Stimulated activated CD4-positive, alpha-beta T cell treated with anti-CD3 and anti-CD28 coated beads, Interleukin-4, amount 100 ng/mL, for 48 hours (primary cell): ENCODE measurements around the gene SLC35F3.
A peak's percentile ranks its signal among the peaks of the same experiment; 100 is the strongest.

Experiments used
- DNase-seq, 2 donors: peaks; one replicate each; pipeline ENCODE4 v3.0.0-alpha.2; 2020; ENCODE audit warnings: low read depth in 2 of 2

Gene SLC35F3

DNA sequence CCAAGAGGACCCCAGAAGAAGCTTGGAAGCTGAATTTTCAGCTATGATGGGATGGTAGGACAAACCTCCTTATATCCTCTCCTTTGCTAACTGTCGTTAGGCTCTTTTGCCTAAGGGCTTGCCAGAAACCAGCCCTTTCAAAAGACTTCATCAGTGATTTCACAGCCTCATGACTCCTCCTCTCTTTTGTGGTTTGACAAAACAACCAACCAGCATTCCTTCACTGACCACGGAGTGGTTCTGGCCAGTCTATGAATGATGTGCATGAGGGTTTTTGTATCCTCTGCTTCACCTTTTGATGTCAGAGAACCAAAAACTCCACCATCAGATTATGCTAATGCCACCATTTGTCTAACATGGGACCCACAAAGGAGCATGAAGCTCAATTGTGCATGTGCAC is 351.9 kb downstream of the SLC35F3 start:
- no peak for DNase-seq

DNA sequence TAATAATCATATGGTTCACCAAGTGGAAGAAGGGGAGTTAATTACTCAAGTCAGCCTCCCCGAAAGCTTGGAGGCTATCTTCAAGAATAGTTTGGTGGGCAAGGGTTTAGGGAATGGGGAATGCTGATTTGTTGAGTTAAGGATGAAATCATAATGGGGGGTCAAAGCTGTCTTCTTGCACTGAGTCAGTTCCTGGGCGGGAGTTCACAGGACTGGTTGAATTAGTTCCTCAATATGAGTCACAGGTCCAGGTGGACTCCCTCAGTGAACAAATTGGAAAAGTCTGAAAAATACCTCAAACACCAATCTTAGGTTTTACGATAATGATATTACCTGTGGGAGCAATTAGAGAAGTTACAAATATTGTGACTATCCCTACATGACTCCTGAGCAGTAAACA is 353.6 kb downstream of the SLC35F3 start:
- no peak for DNase-seq

DNA sequence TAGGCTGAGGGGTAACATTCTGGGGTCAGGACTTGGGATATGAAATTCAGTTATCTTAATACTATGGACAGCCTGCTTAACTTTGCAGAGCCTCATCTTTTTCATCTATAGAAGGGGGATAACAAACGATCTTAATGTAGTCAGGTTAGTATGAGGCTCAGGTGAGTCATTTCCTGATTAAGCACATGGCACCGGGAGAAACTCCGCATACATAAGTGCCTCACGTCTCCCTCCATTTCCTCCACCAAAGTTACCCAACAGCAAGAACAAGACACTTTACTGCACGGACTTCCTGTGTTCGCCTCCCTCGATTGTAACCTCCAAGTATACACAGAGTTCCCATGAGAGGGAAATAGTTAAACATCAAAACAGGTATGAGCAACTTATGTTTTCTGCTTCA is 356.1 kb downstream of the SLC35F3 start:
- peak; percentile 2 to 16 for DNase-seq

DNA sequence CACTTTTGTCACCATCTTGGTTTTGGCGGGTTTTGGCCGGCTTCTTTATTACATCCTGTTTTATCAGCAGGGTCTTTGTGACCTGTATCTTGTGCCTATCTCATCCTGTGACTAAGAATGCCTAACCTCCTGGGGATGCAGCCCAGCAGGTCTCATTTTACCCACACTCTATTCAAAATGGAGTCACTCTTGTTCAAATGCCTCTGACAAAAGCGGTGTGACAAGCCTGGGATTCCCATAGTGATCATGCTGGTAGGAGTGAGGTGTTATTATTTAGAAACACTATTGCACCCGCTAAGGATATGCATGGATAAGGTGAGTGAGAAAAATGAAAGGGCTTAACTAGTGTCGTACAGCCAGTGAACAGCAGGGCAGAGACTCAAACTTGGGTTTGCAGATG is 357.1 kb downstream of the SLC35F3 start:
- no peak for DNase-seq

DNA sequence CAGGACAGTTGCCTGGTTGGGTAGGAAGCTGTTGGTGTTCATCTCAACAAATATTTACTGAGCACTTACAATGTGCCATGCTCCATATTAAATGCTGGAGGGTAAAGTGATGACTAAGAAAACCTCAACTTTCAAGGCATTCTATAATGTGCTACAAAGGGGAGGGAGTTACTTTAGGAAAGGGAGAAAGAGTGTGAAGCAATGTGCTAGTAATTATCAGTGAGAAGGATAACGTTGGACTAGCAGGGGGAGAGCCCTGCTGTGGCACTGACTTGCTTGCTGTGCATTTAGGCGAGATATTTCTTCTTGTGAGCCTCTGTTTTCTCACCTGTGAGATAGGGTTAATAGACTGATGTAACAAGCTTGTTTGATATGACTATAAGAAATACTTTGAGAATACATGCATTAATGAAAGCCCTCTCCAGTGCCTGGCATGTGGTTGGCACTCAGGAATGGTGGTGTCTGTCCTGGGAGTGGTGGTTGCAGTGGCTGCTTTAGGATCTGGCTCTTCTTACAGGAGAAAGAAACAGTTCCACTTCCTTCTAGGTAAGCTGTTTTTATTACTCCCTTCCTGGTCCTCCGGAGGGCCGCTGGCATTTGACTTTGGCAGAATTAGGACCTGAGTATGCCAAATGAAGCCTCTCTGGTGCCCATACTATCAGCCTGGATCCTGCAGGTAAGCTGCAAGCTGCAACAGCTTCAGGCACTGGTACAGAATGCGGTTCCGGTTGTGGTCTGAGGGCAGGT is 357.7 kb downstream of the SLC35F3 start:
- DNase-seq, result no peak

DNA sequence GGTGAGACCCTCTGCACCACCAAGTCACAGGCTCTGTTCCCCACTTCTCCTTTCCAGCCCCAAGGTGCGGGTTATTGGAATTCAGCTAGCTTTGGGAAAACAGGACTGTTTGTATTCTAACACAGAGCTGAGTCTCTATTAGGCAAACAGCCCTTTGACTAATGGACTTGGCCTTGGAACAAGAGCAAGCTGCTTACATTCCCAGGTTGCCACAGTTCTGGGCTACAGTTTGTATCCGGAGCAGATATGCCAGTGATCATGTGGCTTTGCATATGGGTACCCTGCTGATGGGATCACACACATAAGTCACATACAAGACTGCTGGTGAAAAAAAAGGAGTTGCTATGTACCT is 358.3 kb downstream of the SLC35F3 start:
- DNase-seq, result no peak

DNA sequence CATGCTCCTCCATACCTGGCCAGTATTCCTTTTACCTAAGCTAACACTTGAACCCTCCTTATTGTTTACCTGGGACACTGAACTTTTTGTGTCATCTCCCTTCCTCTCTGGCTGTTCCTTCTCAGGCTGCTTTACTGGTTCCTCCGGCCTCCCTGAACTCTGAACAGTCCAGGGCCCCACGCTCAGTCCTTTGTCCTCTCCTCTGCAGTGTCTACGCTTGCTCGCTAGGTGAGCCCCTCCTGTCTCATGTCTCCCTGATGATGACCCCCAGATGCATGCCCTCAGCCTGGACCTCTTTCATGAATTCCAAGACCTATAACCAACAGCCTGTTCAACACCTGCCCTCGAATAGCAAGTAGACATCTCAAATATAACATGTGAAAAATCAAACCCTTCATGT is 360.4 kb downstream of the SLC35F3 start:
- no peak for DNase-seq

DNA sequence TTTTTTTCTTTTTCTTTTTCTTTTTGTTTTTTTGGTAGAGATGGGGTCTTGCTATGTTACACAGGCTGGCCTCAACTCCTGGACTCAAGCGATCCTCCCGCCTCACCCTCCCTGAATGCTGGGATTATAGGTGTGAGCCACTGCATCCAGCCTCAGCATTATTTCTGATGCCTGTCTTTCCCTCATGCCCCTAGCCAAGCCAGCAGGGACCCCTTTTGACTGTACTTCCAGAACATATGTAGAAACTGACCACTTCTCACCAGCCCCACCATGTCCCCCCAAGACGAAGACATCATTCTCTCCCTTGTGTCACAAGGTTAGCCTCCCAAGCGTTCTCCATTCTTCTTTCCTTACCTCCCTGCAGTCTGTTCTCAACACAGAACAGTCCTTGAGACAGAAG is 360.8 kb downstream of the SLC35F3 start:
- no peak for DNase-seq

DNA sequence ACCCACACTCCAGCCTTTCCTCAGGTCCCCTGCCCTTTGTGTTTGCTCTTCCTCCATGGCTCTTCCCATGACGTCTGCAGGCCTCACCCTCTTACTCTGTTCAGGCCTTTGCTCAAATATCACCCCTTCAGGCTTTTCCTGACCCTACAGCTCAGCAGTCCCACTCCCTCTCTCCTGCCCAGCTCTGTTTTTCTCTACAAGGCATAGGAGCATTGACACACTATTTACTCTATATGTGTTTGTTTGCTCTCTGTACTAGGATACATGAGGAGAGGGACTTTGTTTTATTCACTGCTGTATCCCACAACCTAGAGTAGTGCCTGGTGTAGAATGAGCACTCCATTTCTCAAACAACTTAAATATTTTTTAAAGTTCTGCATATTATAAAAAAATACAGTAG is 361.4 kb downstream of the SLC35F3 start:
- no peak for DNase-seq

DNA sequence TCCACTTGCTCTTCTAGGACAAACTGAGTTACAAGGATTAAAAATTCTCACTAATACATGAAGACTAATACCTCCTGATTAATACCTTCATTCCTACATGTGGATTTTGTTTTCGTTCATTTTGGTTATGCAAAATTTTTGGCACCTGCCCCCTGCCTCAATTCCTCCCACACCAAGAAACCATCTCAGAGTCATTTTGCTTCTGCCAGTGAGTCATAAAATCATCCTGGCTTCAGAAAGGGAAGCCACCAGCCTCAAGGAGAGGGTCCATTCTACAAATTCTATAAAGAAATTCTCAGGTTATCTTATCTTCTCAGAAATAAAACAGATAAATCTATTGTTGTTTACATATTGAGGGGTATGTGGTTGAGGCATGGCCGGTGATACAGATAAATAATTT is 365.6 kb downstream of the SLC35F3 start:
- no peak for DNase-seq

DNA sequence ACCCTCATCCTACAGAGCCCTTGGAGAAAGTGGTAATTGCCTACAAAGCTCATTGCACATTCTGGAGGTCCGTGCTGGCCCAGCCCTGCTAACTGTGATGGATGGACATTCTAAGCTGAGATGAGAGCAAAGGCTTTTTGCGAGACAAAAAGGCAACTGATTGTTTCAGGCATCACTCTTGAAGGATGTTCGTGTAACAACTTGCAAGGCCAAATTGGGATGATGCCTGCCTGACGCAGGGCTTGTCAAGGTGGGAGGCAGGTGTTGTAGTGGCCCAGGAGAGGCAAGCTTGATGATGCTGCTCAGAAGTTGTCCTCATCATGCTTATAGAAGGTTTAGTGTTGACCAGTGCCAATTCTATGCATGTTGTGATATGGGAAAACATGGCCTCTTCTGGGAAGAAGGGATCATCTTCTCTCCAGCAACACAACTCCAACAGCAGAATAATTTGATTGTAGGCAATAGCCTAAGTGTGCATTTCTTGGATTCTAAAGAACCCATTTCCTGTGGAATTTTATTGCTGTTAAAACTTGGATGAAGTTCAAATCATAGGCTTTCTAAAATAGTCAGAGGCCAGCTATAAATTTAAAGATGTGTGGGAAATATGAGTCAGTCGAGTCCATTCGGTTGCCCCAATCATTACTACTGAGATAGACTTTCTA is 366.2 kb downstream of the SLC35F3 start:
- no peak for DNase-seq

DNA sequence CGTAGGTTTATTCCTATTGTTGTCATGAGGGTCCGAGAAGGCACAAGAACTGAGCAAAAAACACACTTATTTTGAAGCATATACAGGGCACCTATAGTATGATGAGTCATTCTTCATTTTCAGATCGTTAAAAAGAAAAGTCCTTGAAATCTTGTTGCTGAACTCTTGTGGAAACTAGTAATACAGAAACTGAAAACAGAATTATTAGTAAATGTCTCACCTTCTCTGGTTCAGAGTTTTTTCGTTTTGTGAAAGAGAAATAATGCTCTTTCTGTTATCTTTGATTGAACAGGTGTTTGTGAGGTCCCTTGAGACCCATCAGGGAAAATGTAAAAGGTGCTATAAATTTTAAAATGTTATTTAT is 366.7 kb downstream of the SLC35F3 start:
- DNase-seq, result no peak

DNA sequence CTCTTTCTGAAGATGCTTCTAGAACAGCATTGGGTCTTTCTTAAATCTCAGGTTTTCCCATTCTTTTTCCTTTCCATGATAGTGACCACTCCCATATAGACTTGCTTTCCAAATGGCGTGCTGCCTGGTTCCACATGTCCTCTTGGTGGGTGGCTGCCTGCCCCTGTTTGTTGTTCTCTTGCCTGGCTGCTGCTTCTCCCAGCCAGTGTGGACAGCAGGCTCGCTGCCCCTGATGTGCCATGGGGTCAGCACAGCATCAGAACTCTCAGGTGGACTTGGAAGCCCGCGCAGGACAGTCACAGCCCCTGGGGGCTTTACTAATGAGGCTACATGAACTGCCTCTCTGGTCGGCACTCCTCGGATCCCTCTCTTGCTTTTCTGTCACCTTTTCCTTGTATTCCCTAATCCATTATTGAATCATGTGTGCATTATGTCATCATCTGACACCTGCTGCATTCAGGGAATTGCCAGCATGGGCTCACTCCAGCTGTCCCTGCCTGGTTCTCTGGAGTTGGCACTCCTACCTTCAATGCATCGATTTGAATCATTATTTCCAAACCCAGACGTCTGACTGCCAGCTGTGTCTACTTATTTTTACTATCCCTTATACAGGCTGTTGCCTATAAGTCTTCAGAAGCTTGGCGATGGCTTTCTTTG is 368.3 kb downstream of the SLC35F3 start:
- DNase-seq, result no peak

DNA sequence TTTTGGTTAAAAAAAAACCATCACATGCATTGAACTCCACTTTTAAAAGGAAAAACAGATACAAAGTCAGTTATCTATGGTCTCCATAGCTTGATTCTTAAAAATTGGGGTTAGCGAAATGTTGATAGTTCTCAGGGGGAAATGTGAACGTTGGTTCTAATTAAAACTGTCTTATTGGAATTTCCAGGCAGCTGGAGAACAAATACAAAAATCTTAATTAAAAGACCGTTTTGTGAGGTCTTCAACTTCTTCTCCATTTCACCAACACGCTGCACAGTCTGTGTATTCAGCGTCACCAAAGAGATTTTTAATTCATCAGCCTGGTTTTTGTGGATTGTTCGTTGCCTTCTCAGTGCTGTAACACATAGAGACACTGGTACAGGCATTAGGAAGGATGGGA is 369.5 kb downstream of the SLC35F3 start:
- DNase-seq, result no peak

DNA sequence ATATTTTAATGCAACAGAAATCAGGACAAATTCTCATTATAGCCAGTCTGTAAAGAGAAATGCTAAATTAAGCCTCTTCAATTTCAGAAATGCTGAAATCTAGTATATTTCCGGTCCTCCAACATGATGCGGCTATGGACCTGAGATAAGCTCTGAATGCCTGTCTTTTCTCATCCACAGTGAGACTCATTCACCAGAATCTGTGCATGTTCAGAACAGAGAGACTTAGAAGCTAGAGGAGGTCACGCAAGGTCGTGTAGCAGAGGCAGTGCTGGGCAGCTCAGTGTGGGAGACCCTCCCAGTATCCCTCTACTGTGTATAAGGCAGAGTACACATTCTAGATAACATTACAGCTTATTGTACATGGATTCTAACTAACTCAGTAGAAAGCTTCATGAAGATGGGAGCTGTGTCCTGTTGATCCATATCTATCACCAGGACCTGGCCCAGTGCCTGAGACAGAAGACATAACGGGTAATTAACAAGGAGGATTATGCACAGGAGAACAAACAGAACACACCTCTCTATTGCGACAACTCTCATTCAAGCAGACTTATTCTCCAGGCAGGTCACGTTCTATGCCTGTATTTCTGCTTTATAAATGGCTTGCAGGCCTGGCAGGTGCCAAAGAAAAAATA is 371.8 kb downstream of the SLC35F3 start:
- DNase-seq, result no peak

DNA sequence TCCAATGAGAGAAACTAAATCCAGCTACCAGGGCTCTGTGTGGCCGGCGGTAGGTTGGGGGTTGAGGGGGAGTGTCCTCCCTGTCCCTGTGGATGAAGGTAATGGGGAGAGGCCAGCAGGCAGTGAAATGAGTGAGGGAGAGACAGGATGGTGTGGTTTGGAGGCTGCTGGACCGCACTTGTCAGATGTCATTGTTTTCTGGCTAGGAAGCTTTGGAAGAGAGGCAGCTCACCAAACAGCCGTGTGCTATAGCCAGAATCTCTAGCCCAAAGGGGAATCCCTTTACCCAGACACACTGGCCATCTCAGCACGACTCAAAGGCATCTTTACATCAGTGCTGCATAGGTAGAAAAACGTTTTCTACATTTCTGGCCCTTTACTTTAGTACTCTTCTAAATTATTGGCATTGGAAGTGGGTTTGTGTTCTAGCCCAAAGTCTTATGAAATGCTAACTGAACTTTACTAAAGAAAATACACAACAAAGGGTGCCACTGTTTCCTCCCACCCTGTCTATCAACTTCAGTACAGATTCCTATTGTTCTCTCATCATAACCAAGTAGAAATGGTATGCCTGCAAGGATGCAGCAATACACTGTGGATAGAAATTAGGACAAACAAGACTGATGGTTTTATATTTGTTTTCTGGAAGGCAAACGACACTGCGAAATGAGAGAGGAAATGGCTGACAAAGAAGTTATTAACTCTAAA is 372.8 kb downstream of the SLC35F3 start:
- DNase-seq, result no peak

DNA sequence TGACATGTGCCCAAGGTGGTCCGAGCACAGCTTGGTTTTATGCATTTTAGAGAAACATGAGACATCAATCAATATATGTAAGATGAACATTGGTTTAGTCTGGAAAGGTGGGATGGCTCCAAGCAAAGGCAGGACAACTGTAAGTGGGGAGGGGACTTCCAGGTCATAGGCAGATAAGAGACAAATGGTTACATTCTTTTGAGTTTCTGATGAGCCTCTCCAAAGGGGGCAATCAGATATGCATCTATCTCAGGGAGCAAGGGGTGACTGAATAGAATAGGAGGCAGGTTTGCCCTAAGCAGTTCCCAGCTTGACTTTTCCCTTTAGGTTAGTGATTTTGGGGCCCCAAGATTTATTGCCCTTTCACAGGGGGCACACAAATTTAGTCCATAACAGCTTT is 374.5 kb downstream of the SLC35F3 start:
- no peak for DNase-seq

DNA sequence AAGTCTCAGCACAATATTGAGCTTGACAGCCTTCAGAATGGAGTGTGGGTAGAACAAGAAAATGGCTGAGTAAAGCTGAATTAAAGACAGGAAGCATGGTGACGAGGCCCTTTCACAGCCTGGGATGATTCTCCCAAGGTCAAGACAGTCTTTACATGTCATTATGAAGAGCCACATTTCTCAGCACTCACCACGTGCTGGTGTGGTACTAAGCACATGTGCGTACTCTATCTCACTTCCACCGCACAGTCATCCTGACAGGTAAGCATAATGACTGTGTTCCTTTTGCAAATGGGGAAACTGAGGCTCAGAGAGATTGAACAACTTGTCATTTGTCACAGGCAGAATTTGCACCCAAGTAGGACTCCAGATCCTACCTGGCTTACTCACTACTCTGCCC is 376.0 kb downstream of the SLC35F3 start:
- DNase-seq, result no peak

DNA sequence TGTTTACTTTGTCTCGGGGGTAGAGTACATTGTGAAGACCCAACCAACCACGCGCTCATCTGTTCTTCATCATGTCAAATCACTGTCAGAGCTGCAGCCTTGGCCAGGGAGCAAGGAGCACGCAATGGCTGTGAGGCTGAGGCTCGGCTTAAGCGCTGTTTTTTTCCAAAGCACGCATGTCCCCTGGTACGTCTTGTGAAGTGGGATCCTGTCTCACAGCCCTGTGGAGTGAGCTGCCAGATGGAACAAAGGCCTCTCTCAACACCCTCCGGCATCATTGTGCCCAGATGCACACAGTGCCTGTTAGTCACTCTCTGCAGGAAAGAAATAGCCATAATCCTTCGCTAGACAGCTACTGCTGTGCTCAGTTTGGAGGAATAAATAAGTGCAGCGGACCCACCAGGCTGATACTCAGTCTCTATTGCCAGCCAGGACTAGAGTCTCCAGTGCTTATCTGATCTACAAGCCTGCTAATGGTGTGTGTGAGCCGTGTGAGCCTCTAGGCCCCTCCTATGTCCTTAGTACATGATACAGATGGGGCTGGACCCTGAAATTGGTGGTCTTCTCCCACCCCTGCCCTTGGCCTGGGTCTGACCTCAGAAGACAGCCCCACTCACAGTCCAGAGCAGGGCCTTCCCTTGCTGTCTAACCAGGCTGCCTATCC is 377.5 kb downstream of the SLC35F3 start:
- DNase-seq, result no peak

DNA sequence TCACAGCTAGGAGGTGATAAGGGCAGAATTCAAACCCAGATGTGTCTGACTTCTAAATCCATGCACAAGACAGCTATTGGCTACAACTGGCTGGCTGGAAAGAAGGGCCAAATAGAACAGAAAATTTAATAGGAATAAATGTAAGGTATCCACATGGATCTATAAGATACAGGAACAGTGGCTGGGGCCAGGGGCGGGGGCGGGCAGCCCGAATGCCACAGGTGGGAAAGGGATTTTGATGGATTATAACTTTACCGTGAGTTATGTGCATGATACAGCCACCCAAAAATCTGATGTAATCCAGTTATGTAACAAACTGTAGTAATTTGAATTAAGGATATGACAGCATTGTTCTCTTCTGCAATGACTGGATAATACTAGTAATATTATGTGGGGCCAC is 381.7 kb downstream of the SLC35F3 start:
- no peak for DNase-seq

DNA sequence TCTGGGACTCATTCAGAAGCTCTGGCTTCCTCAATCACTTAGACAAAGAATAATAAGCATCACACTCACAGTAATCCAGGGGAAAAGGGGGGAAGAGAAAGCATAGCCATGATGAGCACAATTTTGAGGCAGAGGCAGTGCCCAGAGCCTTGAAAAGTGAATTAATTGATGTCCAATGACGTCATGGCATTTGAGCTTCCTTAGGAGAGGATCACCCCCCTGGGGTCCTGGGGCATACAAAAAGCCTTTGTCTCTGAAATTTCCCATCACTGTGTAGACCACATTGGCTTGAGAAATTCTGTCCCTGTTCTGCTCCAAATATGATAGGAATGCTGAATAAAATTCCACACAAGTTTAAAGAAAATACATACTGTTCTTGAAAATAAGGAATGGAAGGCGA is 384.5 kb downstream of the SLC35F3 start:
- DNase-seq, result no peak
